Suprapubic skin (tissue), 4 donors: ENCODE data around the gene ITIH5.

Experiments
- EP300 ChIP-seq: sonication (generic); formaldehyde crosslinking; IDR thresholded peaks from one replicate; pipeline ENCODE4 v1.6.1; 2017; ENCODE audit warnings: antibody characterized with exemption
- POLR2A ChIP-seq, 2 donors: fragments of 450-650 bp; IDR thresholded peaks; one replicate each; pipeline ENCODE4 v1.6.1; 2017; ENCODE audit warnings: antibody characterized with exemption in 2 of 2, mild to moderate bottlenecking in 2 of 2, moderate library complexity in 2 of 2
- POLR2AphosphoS5 ChIP-seq, 3 donors: sonication (generic); formaldehyde crosslinking; IDR thresholded peaks; one replicate each; pipeline ENCODE4 v1.6.1; 2017; ENCODE audit warnings: antibody characterized with exemption in 3 of 3
- TF ChIP-seq, protein P1 (sequence below), 2 donors: fragments of 200-600 bp in 1 of 2; fragments of 450-650 bp in 1 of 2; sonication (generic) in 1 of 2; IDR thresholded peaks; one replicate each; pipeline ENCODE4 v1.5.1; 2016 to 2019; ENCODE audit warnings: antibody characterized with exemption in 2 of 2, mild to moderate bottlenecking in 1 of 2, moderate library complexity in 1 of 2

- TF ChIP-seq POLR2A (IDR thresholded peaks at IDR 0.05), result no peak
- TF ChIP-seq, protein P1, sequence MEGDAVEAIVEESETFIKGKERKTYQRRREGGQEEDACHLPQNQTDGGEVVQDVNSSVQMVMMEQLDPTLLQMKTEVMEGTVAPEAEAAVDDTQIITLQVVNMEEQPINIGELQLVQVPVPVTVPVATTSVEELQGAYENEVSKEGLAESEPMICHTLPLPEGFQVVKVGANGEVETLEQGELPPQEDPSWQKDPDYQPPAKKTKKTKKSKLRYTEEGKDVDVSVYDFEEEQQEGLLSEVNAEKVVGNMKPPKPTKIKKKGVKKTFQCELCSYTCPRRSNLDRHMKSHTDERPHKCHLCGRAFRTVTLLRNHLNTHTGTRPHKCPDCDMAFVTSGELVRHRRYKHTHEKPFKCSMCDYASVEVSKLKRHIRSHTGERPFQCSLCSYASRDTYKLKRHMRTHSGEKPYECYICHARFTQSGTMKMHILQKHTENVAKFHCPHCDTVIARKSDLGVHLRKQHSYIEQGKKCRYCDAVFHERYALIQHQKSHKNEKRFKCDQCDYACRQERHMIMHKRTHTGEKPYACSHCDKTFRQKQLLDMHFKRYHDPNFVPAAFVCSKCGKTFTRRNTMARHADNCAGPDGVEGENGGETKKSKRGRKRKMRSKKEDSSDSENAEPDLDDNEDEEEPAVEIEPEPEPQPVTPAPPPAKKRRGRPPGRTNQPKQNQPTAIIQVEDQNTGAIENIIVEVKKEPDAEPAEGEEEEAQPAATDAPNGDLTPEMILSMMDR (IDR thresholded peaks at IDR 0.05), result no peak
- TF ChIP-seq POLR2AphosphoS5 (IDR thresholded peaks at IDR 0.05), result no peak
- TF ChIP-seq EP300, result no peak
Measured at GRCh38 chr10:7563770-7564169, 103.0 kb downstream of the ITIH5 start.
